Erythroblast (primary cell): Measurements from ENCODE around the gene LHX4.

Experiments
- GATA1 ChIP-seq: IDR thresholded peaks from 2 replicates; pipeline ENCODE4 v1.6.1; 2011; ENCODE audit warnings: low read depth, mild to moderate bottlenecking, control low read depth, low read length, moderate library complexity
- POLR2A ChIP-seq: IDR thresholded peaks from 2 replicates; pipeline ENCODE4 v1.6.1; 2011; ENCODE audit warnings: mild to moderate bottlenecking, low read length

GRCh38 chr1:180283098-180283497 is 53.0 kb downstream of the LHX4 start:
- TF ChIP-seq POLR2A (no peak), GATA1 (no peak)
